Neural cell (in vitro differentiated cells): ENCODE results near the gene AGPAT2. TPM values are rescaled to one million over a fixed set of nuclear protein-coding genes. Genes with fewer than 3 reads are reported as not detected.

ENCODE experiments used
- H2AFZ ChIP-seq: fragments of 200-600, 300-800 bp; sonication (generic), shearing (Covaris generic); 2 replicates; pipeline ENCODE4 v1.6.0; 2014; ENCODE audit warnings: low read depth, mild to moderate bottlenecking, antibody characterized with exemption, low read length, moderate library complexity
- H3F3A ChIP-seq: fragments of 200-600 bp; shearing (Covaris generic); 2 replicates; pipeline ENCODE4 v1.6.1; 2016; ENCODE audit warnings: mild to moderate bottlenecking, moderate library complexity, mixed read lengths, antibody characterized with exemption, low read length; ENCODE audit not compliant: insufficient read depth, poor library complexity, severe bottlenecking
- H3K27ac ChIP-seq: fragments of 200-600, 300-800 bp; sonication (generic), shearing (Covaris generic); 2 replicates; pipeline ENCODE4 v1.5.1; 2014; ENCODE audit warnings: mild to moderate bottlenecking, low read length, moderate library complexity
- H3K27me3 ChIP-seq: fragments of 300-800, 200-600 bp; sonication (generic), shearing (Covaris generic); 2 replicates; pipeline ENCODE4 v1.6.0; 2014; ENCODE audit warnings: mild to moderate bottlenecking, low read depth, low read length, moderate library complexity; ENCODE audit not compliant: insufficient read depth
- H3K36me3 ChIP-seq: fragments of 300-800, 200-600 bp; sonication (generic), shearing (Covaris generic); 2 replicates; pipeline ENCODE4 v1.5.1; 2014; ENCODE audit warnings: mild to moderate bottlenecking, antibody characterized with exemption, low read length, moderate library complexity; ENCODE audit not compliant: insufficient read depth
- H3K4me2 ChIP-seq: fragments of 300-800, 200-600 bp; sonication (generic), shearing (Covaris generic); 2 replicates; pipeline ENCODE4 v1.6.0; 2014; ENCODE audit warnings: mild to moderate bottlenecking, low read length
- H3K4me3 ChIP-seq: fragments of 300-800, 200-600 bp; sonication (generic), shearing (Covaris generic); 2 replicates; pipeline ENCODE4 v1.5.1; 2014; ENCODE audit warnings: mild to moderate bottlenecking, low read length, moderate library complexity
- H3K79me2 ChIP-seq: fragments of 200-600 bp; shearing (Covaris generic); replicated peaks from 2 replicates; pipeline ENCODE4 v1.6.0; 2014; ENCODE audit warnings: mild to moderate bottlenecking, low read length, moderate library complexity; ENCODE audit not compliant: insufficient read depth
- H3K9ac ChIP-seq: fragments of 300-800, 200-600 bp; sonication (generic), shearing (Covaris generic); 2 replicates; pipeline ENCODE4 v1.6.1; 2016; ENCODE audit warnings: mild to moderate bottlenecking, low read length, mixed read lengths
- H3K9me2 ChIP-seq: fragments of 200-600 bp; shearing (Covaris generic); 2 replicates; pipeline ENCODE4 v1.6.1; 2016; ENCODE audit warnings: mild to moderate bottlenecking, low read length, mixed read lengths; ENCODE audit not compliant: insufficient read depth
- H3K9me3 ChIP-seq: fragments of 200-600, 300-800 bp; sonication (generic), shearing (Covaris generic); 2 replicates; pipeline ENCODE4 v1.6.1; 2016; ENCODE audit warnings: mild to moderate bottlenecking, mixed run types, low read length, moderate library complexity, mixed read lengths
- H4K20me1 ChIP-seq: fragments of 200-600 bp; shearing (Covaris generic); 2 replicates; pipeline ENCODE4 v1.6.1; 2016; ENCODE audit warnings: mild to moderate bottlenecking, mixed run types; ENCODE audit not compliant: insufficient read depth
- CTCF ChIP-seq: fragments of 450-650 bp; IDR thresholded peaks from 2 replicates; pipeline ENCODE4 v1.5.1; 2014; ENCODE audit warnings: antibody characterized with exemption, mild to moderate bottlenecking, moderate library complexity; ENCODE audit not compliant: poor library complexity, severe bottlenecking
- EP300 ChIP-seq: fragments of 450-650 bp; conservative IDR thresholded peaks from 2 replicates; pipeline ENCODE4 v1.6.1; 2014; ENCODE audit warnings: antibody characterized with exemption, mild to moderate bottlenecking, moderate library complexity; ENCODE audit not compliant: poor library complexity, severe bottlenecking
- EZH2 ChIP-seq: fragments of 200-600, 300-800 bp; shearing (Covaris generic), sonication (generic); IDR thresholded peaks from 2 replicates; pipeline ENCODE4 v1.6.1; 2014; ENCODE audit warnings: antibody characterized with exemption, low read length, borderline replicate concordance, mild to moderate bottlenecking; ENCODE audit not compliant: insufficient read depth, poor library complexity, severe bottlenecking
- MXI1 ChIP-seq: fragments of 450-650 bp; conservative IDR thresholded peaks from 2 replicates; pipeline ENCODE4 v1.6.1; 2014; ENCODE audit warnings: antibody characterized with exemption, mild to moderate bottlenecking; ENCODE audit not compliant: poor library complexity, severe bottlenecking
- POLR2AphosphoS5 ChIP-seq: IDR thresholded peaks from 2 replicates; pipeline ENCODE4 v1.6.1; 2012
- RAD21 ChIP-seq: fragments of 450-650 bp; conservative IDR thresholded peaks from 2 replicates; pipeline ENCODE4 v1.6.1; 2014; ENCODE audit warnings: antibody characterized with exemption, mild to moderate bottlenecking, moderate library complexity
- REST ChIP-seq: IDR thresholded peaks from 2 replicates; pipeline ENCODE4 v1.6.1; 2012; ENCODE audit warnings: borderline replicate concordance
- SMC3 ChIP-seq: fragments of 450-650 bp; conservative IDR thresholded peaks from 2 replicates; pipeline ENCODE4 v1.6.1; 2014; ENCODE audit warnings: antibody characterized with exemption, mild to moderate bottlenecking, moderate library complexity; ENCODE audit not compliant: poor library complexity
- TAF1 ChIP-seq: IDR thresholded peaks from 2 replicates; pipeline ENCODE4 v1.6.1; 2012; ENCODE audit warnings: low read depth
- polyA plus RNA-seq: library from polyadenylated mRNA; depleted of rRNA; stranded (reverse); fragments of >200 nt; gene quantifications from 2 replicates; pipeline ENCODE4 v1.2.3, GENCODE V29; 2014

AGPAT2 gene
- polyA plus RNA-seq, 1 donor from 2014 or later, result 1.3 TPM

GRCh38 chr9:136690104-136690805 is 3.0 kb upstream of the AGPAT2 start:
- H3K27ac ChIP-seq, result no peak overlapping the region
- H4K20me1 ChIP-seq, result no peaks in the 10 kb centered on the region
- TF ChIP-seq SMC3, result no peak
- no peaks in the 10 kb centered on the region for H3K79me2 ChIP-seq
- peaks cover 22% of the 10 kb centered on the region for H3K27me3 ChIP-seq
- H3F3A ChIP-seq, result no peaks in the 10 kb centered on the region
- H3K9me3 ChIP-seq, result no peaks in the 10 kb centered on the region
- no peak overlapping the region for H2AFZ ChIP-seq
- H3K9me2 ChIP-seq, result no peaks in the 10 kb centered on the region
- H3K9ac ChIP-seq, result no peak overlapping the region
- H3K36me3 ChIP-seq, result no peaks in the 10 kb centered on the region
- no peak overlapping the region for H3K4me3 ChIP-seq
- no peak overlapping the region for H3K4me2 ChIP-seq

GRCh38 chr9:136689108-136689460 is 1.8 kb upstream of the AGPAT2 start:
- H3K4me3 ChIP-seq, result no peak overlapping the region
- no peaks in the 10 kb centered on the region for H4K20me1 ChIP-seq
- no peaks in the 10 kb centered on the region for H3K9me3 ChIP-seq
- H3K9me2 ChIP-seq, result no peaks in the 10 kb centered on the region
- no peaks in the 10 kb centered on the region for H3F3A ChIP-seq
- no peaks in the 10 kb centered on the region for H3K79me2 ChIP-seq
- H3K36me3 ChIP-seq, result no peaks in the 10 kb centered on the region
- TF ChIP-seq TAF1 (no peak), REST (no peak), MXI1 (no peak), CTCF (no peak), SMC3 (no peak), RAD21 (no peak), EZH2 (no peak), POLR2AphosphoS5 (no peak), EP300 (no peak)
- no peak overlapping the region for H3K9ac ChIP-seq
- no peak overlapping the region for H2AFZ ChIP-seq
- H3K27ac ChIP-seq, result no peak overlapping the region
- H3K27me3 ChIP-seq, result peaks cover 25% of the 10 kb centered on the region
- no peak overlapping the region for H3K4me2 ChIP-seq
